NCI-H226 (cell line): ENCODE results near the gene BGN.
A peak's percentile ranks its signal among the peaks of the same experiment; 100 is the strongest.

Source experiments
- DNase-seq: peaks from one replicate; pipeline ENCODE4 v3.0.0-alpha.2; 2015

BGN gene

DNA sequence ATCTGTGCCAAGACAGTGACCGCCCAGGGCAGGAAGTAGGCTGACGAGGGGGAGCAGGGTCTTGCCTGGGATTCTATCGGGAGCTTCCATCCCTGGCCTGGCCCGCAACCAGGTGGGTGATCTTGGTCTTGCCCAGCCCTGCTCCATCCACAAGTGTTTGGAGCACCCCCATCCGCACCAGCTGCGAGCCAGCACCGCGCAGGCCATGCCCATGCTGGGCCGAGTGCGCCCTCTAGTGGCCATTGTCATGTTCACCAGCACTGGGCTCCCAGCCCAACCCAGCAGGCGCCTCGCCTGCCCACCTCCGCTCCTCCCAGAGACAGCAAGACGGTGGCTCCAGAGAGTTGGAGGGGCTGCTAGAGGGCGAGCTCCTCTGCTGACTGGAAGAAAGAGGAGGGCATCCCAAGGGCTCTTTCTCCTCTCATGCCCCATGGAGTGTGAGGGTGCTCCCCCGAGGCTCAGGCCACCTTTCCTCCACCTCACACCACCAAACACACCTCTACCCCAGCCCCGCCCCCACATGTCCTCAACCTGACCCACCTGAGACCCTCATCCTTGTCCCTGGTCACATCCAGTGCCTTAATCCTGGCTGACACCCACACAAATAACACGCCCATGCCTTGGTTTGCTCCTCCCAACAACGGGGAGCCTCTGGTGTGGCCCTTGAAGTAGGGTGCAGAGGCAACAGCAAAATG is 12.9 kb downstream of the BGN start:
- DNase-seq: peak; percentile 41

DNA sequence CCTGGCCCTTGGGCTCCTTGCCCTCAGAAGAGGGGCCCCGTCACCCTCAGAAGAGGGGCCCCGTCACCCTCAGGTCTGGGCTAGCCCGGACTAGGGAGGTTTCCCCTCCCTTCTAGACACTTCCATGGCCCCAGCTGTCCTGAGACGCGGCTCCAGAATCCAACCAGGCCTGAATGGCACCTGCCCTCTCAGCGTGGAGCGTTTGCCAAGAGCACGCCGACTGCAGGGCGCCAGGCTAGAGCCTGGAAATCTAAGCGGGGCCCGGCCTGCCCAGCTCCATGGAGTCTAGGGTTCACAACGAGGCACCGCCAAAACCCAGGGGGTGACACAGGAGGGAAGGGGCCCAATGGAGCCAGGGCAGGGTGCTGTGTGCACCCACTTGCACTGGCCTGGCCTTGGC is 14.8 kb downstream of the BGN start:
- no peak for DNase-seq

DNA sequence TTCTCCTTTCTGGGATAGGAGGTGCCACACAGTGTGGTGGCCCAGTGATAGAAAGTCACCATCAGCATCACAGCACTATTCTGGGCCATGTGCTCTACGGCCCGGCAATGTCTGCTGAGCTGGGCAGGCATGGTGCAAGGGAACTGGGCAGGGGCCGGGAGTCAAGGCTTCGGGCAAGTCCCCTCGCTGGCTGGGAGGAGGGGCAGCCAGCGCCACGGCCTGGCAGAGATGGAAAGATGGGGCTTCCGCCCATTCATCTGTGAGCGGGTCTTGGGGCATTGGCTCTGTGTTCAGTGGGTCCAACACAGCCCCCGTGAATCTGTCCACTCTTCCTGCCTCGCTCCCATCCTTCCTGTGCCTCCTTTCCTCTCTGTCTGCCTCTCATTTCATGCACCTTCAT is 15.6 kb downstream of the BGN start:
- DNase-seq: no peak

DNA sequence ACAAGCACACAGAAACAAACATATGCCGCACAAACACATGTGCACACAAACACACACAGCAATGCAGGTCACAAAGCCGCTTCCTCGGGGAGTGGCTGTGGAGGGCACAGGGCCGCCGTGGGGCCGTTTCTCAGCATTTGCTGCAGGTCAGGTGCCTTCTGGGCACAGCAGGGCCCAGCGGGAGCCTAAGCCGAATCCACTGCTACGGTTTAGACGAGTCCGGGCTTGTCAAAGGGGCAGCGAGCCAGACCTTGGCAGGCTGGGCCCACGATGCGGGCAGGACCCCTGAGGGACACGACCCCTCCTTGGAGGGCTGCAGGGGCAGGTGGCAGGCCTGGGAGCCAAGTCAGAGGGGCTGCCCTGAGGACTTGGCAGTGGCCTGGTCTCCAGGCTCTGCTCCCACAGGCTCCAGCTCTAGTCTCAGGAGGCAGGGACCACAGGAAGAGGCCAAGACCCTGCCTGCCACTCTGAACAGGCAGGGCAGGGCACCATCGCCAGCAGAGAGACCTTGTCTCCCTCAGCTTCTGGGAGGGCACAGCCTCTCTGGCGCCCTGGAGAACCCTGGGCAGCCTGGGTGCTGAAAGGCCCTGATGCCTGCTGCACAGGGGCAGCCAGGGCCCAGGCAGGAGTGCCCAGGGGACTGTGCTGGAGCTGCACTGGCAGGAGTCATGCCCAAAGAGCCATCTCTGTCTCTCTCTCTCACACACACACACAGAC is 17.2 kb downstream of the BGN start:
- no peak for DNase-seq

DNA sequence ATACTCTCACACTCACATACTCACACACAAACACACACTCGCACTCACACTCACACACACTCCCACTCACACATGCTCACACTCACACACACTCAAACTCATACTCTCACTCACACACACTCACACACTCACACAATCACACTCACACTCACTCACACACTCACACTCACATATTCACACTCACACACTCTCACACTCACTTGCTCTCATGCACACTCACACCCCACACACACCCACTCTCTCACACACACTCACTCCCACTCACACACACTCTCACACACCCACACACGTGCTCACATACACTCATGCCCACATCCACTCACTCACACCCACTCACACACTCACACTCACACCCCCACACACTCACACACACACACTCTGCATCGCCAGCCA is 17.7 kb downstream of the BGN start:
- DNase-seq: no peak

DNA sequence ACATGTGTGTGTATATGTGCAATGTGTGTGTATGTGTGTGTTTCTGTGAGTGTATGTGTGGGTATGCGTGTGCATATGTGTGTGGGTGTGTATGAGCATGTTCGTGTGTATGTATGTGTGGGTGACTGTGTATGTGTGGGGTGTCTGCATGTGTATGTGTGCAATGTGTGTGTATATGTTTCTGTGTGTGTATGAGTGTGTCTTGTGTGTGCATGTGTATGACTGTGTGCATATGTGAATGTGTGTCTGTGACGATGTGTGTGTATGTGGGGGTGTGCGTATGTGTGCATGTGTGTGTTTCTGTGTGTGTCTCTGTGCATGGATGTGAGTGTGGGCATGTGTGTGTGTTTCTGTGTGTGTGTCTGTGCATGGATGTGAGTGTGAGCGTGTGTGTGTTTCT is 18.5 kb downstream of the BGN start:
- no peak for DNase-seq

DNA sequence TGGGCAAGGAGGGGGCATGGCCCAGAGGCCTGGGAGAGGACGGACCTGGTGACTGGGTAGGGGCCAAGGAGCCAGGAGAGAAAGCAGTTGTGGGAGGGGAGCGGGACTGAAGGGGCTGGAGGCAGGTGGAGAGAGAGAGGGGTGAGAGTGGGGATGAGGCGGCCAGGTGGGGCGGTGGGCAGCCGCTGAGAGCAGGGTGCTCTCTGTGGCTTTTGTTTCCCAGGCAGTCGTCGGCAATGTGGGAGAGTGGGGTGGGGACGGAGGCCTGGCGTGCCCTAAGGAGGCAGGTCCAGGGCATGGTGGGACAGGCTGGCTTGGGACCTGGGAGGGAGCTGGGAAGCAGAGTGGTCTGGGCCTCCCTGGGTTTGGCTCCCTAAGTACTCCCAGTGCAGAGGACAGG is 19.5 kb downstream of the BGN start:
- DNase-seq: no peak

DNA sequence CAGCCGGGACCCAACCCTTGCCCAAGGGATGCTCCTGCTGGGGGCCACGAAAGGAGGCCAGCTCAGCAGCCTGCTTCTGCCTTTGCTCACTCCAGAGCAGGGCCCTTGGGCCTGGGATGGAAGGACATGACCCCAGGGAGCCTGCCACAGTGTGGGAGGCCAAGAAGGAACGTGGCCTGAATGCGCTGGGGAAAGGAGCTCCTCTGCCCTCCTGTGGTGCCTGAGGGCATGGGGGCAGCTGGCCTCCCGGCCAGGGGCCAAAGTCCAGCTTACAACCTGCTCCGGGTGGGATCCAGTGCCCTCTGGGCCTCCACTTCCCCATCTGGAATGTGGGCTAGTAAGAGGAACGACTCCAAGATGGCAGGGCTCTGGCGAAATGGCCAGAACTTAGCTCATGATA is 20.7 kb downstream of the BGN start:
- DNase-seq: no peak

DNA sequence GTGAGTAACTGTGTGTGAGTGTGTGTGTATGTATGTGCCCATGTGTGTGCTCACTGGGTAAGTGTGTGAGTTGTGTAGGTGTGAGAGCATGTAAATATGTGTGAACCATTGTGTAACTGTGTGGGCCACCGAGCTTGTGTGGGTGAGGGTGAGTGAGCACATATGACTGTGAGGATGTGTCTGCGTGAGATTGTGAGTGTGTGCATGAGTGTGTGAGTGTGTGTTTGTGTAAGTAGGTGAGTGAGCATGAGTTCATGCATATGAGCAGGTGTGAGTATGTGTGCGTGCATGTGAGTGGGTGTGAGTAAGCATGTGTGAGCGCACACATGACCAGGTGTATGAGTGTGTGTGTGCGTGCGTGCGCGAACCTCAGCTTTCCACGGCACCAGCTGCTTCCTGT is 21.3 kb downstream of the BGN start:
- DNase-seq: no peak

DNA sequence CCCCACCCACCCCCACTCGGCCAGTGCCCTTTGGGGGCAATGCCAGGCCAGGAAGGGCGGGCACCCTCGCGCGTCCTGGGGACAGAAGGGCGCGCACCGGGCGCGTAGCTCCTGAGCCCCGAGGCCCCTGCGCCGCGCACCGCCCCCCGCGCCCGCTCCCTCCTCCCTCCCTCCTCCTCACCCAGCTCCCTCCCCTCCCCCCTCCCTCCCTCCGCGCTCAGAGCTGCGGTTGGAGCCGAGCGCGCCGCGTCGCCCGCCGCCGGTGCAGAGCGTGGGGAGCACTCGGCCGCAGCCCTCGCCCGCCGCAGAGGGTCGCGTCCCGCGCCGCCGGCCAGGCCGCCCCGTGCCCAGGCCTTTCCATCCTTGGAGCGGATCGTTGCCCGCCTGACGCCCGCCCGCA is 22.6 kb downstream of the BGN start, which contains the start of gene ATP2B3:
TSS of gene ATP2B3 (plus strand) at position 220 of the 400 bp plus-strand sequence. CDS start 18,606 bp downstream, outside the sequence.
- no peak for DNase-seq

DNA sequence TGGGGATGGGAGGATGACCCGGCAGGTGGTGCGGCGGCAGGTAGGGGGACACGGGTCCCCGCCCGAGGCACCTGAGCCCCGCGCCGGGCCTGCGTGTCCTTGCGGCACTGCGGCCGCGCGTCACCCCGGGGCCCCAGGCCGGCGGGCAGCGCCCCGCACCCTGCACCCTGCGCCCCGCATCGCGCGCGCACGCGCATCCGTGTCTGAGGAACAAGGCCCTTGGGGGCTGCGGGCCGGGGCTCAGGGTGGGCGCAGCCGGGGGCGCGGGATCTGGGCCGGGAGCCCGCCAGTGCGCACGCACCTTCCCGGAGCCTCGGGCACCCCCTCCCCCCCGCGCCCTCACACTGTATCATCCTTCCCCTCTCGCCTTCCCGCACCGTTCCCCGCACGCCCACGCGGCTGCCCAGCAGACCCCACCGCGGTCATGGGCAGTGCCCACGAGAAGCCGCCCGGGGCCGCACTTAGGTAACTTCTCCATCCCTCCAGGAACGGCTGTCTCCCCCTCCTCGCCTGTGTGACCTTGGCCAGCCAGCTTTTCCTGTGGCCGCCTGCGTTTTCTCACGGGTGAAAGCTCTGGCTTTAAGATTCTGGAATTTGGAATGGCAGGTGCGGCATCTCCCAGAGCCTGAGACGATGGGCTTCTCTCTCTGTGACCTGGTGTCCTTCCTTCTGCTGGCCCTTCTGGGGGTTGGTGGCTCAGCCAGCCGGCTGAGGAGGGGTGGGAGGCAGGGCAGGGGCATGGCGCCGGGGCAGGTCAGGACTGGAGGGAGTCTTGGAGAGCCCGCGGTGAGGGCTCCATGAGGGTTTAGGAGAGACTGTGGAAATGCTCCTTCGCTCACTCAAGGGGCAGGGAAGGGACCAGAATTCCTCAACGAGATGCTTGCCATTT is 23.4 kb downstream of the BGN start:
- DNase-seq: no peak

DNA sequence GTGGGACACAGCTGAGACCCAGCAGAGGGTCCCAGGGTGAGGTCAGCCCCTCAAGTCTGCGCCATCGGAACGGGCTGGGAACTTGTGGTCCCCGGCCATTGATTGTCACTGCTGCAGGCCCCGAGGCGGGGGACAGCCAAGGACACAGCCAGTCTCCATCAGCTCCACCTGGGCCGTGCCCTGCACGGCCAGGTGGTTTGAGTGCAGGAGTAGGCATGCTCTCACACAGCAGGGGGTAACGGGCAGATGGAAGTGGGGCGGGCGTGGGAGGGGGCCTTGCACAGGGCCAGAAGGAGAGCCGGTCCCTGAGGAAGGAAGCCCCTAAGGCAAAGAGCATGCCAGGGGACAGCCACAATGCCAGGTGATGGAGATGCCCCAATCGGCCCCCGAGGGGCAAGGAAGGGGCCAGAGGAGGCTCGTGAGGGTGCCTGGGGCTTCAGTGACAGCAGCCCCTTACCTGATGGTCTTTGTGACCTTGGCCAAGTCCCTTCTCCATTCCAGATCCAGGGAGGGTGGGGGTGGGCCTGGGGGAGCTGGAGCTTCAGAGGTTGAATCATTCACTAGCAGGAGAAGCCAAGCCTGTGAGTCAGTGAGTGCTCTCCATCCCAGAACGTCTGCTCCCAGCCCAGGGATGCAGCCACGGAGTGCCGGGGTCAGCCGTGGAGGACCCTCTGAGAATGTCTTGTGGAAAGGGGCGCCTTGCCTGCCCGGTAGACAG is 24.9 kb downstream of the BGN start:
- DNase-seq: peak; percentile 57

DNA sequence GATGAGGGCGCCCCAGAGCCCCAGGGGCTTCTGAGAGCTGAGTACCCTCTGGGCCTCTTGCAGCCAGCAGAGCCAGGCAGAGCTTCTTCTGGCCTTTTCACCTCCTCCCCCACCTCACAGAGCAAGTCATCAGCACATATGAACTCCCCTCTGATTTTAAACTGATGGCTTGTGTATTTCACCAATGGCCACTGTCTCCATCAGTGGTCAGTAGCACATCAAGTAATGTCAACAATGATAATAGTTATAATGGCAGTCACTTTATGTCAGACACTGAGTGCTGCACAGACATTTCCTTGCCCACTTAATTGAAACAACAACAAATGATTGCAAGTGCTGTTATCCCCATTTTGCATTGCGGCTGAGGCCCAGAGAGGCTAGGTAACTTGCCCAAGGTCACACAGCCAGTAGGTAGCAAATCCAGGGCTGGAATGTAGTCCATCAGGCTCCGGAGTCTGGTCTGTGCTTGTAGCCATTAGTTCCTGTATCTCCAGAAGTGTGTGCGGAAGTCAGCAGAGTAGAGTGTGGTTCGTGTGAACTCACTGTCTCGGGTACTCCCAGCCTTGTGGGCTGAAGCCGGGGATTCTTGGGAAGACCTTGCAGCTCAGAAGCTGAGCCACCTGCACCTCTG is 25.6 kb downstream of the BGN start:
- DNase-seq: no peak

DNA sequence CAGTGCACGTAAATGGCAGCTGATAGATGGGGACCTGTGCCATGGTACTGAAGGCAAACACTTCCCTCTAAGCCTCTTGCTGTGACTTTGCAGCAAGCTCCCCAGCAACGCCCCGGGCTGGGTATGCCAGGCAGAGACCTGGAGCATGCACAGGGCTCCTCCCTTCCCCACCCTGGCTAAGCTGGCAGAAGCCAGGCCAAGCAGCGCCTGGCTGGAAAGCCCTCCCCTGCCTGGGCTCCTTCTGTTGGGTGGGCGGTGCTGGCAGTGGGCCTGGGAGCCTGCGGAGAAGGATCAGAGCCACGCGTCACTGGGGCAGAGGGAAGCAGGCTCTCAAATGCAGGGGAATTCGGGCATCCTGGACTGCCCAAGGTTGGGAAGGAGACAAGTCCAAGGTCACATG is 26.3 kb downstream of the BGN start:
- DNase-seq: peak; percentile 64

DNA sequence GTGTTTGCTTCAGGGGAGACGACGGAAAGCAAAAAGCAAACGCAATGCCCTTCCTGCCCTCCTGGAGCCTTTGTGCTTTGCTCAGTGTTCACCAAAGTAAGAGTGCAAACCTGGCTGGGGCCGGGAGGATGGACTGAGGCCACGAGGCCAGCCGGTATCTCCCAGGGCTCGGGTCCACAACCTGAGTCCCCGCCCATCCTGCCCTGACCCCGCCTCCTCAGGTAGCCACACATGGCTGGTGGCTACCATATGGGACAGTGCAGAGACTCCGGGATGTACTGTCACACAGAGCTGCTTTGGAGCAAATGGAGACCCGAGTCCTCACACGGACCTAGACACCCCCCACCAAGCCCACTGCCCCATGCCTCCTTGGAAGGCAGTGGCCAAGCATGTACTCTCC is 27.5 kb downstream of the BGN start:
- no peak for DNase-seq

DNA sequence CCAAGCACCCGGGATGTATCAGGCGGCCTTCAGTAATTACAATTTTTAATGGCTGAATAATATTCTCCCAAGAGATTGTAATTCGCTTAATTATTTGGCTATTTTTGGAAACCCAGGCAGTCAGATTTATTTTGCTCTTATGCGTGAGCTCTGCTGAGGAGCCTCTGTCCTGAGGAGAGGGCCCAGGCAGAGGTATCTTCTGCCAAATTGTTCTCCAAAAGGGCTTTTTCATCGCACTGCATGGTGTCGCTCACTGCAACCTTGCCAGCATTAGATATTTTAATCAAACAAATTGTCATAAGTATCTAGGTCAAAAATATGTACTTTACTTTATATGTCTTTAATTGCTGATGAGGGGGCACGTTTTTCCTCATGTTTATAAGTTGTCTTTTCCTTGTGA is 28.5 kb downstream of the BGN start:
- no peak for DNase-seq

DNA sequence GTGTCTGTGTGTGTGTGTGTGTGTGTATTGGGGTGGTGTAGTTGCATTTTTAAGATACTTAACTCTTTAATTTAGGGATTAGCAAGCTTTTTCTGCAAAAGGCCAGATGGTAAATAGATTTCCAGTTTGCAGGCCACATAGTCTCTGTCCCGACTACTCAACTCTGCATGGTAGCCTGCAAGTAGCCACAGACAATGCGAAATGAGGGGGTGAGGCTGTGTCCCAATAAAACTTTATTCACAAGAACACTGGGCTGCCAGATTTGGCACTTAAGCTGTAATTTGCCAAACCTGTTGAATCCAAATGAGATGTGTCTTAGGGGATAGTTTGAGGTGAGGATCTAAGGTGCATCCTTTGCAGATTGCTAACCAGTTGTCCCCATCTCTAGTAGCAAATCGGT is 29.5 kb downstream of the BGN start:
- DNase-seq: no peak

DNA sequence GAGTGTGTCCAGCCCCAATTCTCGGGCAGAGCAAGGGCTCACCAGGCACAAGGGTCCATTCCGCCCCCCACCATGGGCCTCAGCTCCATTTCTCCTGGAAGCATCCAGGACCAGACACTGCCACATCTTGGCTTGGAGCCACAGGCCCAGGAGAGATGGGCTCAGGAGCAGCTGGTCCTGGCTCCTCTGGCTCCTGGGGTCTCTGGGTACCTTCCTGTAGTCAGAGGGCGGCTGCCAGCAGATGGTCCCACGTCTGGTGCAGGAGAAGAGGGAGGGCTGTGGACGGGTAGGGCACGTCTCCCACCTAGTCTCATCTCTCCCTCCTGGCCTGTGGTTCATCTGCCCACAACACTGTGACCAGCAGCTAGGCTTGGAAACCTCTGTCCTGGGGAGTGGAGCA is 30.7 kb downstream of the BGN start:
- no peak for DNase-seq

DNA sequence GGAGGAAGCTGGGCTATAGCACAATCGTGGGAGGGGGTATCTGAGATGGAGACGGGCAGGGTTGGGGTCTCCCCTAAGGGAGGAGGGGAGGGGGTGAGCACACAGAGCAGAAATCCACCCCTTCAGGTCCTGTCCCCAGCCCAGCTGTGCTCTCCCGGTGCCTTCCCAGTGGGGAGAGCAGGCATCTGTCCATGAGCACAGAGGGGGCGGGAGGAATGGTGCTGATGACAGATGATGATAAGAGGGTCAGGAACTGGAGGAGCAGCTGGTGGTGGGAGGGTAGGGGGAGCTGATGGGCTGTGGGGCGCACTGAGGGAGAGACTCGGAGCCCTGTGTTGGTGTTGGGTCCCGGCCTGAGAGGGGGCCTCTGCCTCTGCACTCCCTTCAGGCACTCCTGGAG is 31.3 kb downstream of the BGN start:
- DNase-seq: no peak

DNA sequence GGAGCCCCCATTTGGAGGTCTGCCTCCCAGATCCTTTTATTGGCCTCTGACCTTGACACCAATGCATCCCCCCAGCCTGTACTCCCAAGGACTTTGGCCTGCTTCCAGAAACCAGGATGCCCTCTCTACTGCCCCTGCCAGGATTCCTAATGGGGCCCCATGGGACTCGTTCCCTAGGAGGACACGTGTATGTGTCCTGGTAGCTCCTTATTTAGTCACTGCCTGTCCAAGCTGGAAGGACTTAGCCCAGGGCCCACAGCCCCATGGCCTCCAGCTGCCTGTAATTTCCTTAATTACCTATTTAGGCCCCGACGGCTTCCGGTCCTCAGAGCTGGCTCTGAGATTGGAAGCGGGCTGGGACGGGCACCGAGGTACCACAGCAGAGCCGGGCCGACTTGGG is 32.0 kb downstream of the BGN start:
- no peak for DNase-seq

DNA sequence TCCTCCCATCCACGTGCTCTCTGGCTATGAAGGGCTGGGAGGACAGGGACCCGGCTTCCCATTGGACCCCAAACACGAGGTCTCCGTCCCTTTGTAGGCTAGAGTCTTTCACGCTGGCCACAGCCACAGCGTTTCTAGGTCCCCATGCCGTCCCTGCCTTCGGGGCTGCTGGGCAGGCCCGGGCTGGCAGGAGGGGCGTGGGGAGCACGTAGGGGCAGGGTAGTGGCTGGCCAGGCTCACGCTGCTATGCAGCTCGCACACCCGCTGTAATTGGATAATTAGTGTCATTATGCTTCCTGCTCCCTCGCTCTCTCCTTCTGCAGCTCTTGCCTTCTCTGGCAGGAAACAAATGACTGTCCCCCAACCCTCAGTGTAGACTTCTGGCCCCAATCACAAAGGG is 32.4 kb downstream of the BGN start:
- no peak for DNase-seq

DNA sequence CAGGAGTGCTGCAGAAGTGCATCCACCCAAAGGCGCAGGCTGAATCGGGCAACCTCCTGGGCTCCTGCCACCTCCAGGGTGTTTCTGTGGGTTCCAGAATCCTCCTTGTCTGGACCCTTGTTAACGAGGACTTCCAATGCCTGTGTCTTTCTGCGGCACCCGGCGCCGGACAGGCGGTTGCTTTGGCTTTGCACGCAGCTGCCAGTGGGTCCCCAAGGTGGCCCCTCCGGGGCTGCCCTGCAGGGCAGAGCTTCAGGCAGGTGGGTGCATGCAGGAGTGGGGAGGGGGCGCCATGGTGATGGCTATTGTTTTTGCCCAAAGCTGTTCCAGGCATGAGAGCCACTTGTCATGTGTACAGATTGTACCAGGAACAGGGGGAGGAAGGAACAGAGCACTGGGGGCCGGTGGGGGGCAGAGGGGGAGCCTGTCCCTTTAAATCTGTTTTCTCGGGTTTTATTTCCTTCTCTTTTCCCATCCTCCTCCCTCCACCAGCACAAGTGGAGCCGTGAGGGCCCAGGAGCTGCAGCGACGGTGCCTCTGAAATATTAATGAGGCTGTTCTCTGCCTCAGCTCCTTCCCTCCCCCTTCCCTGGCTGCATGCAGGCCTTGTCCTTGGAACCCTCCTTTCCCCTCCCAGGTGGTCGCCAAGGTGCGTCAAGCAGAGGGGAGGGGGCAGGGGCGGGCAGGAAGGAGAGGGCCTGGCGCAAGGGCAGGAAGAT is 35.8 kb downstream of the BGN start:
- DNase-seq: no peak
